Measurements from ENCODE around the gene GYG1.
"Not testable (repeated sequence)": the region's sequence is repeated elsewhere in the genome, so short reads cannot be mapped to it uniquely, and the experiment has no call there.

The GYG1 gene

DNA sequence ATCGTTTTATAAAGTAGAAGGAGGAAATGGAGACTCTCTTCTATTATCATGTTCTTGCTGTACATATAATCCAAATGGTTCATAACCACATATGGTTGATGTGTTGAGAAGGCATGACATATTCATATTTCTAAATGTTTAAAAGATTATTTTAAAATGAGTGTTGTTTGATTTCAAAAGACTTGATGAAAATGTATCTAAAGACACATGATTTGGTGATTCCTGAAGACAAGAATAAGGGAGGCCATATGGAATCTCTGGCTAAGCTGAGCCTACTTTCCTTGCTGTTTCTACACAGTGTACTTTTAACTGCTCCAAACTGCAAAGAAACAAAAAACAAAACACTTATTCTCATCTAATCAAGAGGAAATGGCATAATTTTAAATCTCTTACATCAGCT, 23.0 kb upstream of the GYG1 start:
- no peak overlapping the region for H3K4me3 ChIP-seq (ENCODE audit: low read depth, low read length)
- DNase-seq (ENCODE audit: low read depth): no peak
- TF ChIP-seq, protein P1, sequence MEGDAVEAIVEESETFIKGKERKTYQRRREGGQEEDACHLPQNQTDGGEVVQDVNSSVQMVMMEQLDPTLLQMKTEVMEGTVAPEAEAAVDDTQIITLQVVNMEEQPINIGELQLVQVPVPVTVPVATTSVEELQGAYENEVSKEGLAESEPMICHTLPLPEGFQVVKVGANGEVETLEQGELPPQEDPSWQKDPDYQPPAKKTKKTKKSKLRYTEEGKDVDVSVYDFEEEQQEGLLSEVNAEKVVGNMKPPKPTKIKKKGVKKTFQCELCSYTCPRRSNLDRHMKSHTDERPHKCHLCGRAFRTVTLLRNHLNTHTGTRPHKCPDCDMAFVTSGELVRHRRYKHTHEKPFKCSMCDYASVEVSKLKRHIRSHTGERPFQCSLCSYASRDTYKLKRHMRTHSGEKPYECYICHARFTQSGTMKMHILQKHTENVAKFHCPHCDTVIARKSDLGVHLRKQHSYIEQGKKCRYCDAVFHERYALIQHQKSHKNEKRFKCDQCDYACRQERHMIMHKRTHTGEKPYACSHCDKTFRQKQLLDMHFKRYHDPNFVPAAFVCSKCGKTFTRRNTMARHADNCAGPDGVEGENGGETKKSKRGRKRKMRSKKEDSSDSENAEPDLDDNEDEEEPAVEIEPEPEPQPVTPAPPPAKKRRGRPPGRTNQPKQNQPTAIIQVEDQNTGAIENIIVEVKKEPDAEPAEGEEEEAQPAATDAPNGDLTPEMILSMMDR (IDR thresholded peaks at IDR 0.05; ENCODE audit: low read depth, low read length, missing control alignments): no peak

DNA sequence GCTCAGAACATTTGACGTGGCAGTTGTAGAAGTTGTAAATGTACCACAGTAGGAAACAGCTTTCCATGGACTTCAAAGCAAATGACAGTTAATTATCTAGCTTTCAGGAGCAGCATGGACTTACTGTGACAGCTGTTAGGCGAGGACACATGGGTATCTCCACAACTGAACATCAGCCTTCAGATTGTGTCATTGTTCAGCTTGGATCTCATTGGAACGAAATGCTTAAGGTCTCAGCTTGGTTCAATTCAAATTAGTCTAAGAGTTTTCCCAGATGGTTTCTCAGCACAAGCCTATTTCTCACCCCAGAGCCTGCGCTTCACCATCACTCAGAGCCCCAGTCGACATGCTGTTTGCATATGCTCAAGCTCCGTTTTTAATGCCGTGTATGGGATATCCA, 21.1 kb upstream of the GYG1 start:
- TF ChIP-seq, protein P1 (IDR thresholded peaks at IDR 0.05; ENCODE audit: low read depth, low read length, missing control alignments): no peak
- DNase-seq (ENCODE audit: low read depth): no peak
- no peak overlapping the region for H3K4me3 ChIP-seq (ENCODE audit: low read depth, low read length)

DNA sequence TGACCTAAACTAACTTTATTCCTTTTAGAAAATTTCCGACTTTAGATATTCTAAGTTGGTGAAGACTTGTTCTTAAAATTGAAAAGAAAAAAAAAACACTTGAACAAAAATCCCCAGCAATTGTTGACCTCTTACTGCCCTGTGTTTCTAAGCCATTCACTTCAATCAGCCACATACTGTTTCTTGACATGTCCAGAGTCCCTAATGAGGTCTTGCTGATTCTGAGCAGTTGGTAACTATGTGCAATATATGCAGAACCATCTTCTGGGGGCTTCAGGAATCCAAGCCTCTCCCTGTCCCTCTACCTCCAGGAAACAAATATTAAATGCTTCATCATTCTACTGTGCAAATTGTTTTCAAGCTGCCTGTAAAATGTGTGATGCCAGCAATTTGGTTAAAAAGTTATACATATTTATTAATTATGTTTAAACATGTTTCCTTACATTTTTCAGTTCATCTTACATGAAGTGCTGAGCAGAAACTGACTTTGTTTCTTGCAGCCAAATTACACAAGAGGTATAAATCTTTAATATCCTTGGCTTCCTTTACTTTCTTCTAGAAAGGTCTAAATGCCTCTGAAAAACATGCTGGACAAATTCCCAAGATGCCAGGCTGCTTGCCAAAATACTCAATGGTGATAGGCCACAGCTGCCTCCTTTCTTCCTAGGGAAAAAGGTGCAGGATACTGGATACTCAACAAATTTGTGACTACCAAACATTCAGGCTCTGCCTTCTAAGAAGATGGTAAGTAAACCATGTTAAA, 19.8 kb upstream of the GYG1 start:
- DNase-seq (ENCODE audit: low read depth): no peak
- TF ChIP-seq, protein P1 (IDR thresholded peaks at IDR 0.05; ENCODE audit: low read depth, low read length, missing control alignments): no peak
- H3K4me3 ChIP-seq (ENCODE audit: low read depth, low read length): no peak overlapping the region

DNA sequence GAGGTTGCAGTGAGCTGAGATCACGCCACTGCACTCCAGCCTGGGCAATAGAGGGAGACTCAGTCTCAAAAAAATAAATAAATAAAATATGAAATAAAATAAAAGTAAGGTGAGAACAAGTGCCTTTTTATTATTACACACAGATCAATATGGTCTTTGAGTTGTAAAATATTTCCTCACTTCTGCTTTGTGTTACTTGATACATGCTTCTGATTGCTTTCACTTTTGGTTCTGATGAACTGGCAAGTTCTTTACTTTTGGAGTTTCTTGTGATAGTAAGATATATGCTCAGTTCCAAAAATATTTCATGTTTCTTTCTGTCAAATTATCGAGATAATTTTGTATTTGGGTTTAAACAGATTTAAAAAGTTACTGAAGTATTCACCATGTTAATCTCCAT, 16.6 kb upstream of the GYG1 start:
- TF ChIP-seq, protein P1 (IDR thresholded peaks at IDR 0.05; ENCODE audit: low read depth, low read length, missing control alignments): no peak
- no peak for DNase-seq (ENCODE audit: low read depth)

DNA sequence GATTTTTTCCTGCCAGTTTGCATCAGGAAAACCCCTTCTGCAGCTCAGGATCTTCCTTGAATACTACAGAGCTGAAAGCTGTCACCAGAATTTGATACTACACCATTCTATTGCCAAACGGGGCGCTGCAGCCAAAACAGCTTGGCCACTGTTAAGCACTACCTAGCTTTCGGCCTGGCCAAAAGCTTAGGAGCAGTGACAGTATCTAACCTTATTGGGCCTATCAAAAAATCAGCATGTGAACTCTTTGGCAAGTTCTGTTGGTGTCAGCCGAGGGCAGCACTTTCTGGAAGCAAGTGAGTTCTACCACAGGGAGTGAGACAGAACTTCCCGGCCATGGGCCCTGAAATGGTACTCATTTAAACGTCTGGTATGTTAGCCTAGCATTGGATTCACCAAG, 16.1 kb upstream of the GYG1 start:
- no peak overlapping the region for H3K4me3 ChIP-seq (ENCODE audit: low read depth, low read length)
- TF ChIP-seq, protein P1 (IDR thresholded peaks at IDR 0.05; ENCODE audit: low read depth, low read length, missing control alignments): no peak
- no peak for DNase-seq (ENCODE audit: low read depth)

More for the DNA sequence above, 16.6 kb upstream of the GYG1 start:
- H3K4me3 ChIP-seq (ENCODE audit: low read depth, low read length): no peak overlapping the region

DNA sequence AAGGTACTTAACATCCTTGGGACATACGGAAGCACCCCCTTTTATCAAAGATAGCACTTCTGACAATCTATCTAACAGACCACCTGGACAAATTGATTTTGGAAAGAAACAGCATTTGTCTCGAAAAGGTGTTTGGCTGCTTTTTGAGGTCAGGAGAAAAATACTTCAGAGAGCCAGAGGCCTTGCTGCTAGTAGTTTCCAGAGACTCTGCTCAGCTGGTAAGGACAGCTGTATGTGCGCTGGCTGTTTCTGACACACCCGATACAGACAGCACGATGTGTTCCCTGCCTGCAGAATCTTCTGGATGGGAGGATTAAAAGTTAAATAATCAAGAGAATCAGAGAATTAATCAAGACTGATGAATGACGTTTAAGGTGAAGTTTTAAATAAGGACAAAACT, 15.6 kb upstream of the GYG1 start:
- TF ChIP-seq, protein P1 (IDR thresholded peaks at IDR 0.05; ENCODE audit: low read depth, low read length, missing control alignments): no peak
- no peak overlapping the region for H3K4me3 ChIP-seq (ENCODE audit: low read depth, low read length)
- no peak for DNase-seq (ENCODE audit: low read depth)

DNA sequence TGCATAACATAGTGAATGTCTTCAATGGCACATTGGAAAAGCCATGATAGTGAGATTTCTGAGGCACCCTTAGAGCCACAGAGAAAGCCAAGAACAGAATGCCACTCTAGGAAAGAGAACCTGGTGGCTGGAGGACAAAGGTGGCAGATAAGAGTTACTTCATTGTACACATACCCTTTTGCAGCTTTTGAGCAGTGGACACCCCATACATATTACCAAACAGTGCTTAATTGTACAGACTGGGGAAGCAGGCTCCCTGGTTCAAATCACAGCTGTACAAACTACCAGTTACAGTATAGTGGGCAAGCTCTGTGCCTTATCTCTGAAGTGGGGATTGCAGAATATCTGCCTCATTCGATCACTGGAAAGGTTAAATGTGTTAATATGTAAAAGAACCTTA, 10.1 kb upstream of the GYG1 start:
- TF ChIP-seq, protein P1 (IDR thresholded peaks at IDR 0.05; ENCODE audit: low read depth, low read length, missing control alignments): no peak
- DNase-seq (ENCODE audit: low read depth): no peak
- no peak overlapping the region for H3K4me3 ChIP-seq (ENCODE audit: low read depth, low read length)

DNA sequence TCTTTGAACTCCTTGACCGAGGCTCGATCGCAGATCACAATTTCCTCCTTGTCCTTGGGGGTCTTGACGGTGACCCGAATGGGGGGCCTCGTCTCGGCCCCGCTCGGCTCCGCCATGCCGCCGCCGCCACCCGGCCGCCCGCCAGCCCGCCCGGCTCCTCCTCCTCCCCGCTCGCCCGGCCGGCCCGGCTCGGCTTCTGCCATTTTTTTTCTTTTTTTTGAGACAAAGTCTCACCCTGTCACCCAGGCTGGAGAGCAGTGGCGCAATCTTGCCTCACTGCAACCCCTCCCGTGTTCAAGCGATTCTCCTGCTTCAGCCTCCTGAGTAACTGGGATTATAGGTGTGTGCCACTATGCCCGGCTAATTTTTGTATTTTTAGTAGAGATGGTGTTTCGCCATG, 3.8 kb upstream of the GYG1 start:
- DNase-seq (ENCODE audit: low read depth); H3K4me3 ChIP-seq (ENCODE audit: low read depth, low read length): not testable (repeated sequence)
